HG03575 (cell line): ENCODE data around the gene POLR2I.
"Not testable (repeated sequence)": the region's sequence is repeated elsewhere in the genome, so short reads cannot be mapped to it uniquely, and the experiment has no call there.

Experiments
- ATAC-seq: cut with Tn5 transposase; IDR thresholded peaks from one replicate; pipeline ENCODE4 v1.9.1; 2021; ENCODE audit not compliant: unreplicated experiment, insufficient number of reproducible peaks, low FRiP score; ENCODE audit errors: extremely low read depth

Gene POLR2I

GRCh38 chr19:36136964-36137686, 22.4 kb upstream of the POLR2I start:
- ATAC-seq: no peak

GRCh38 chr19:36134867-36135266, 20.2 kb upstream of the POLR2I start:
- ATAC-seq: not testable (repeated sequence)

- not testable (repeated sequence) for ATAC-seq
These were observed 16.5 kb upstream of the POLR2I start for GRCh38 chr19:36131221-36131620.

GRCh38 chr19:36128392-36128736, 13.7 kb upstream of the POLR2I start:
- no peak for ATAC-seq

- ATAC-seq: no peak
These were observed 10.9 kb upstream of the POLR2I start for GRCh38 chr19:36125557-36125956.

GRCh38 chr19:36121486-36122124, 6.9 kb upstream of the POLR2I start:
- ATAC-seq: no peak

- no peak for ATAC-seq
These were observed 6.3 kb upstream of the POLR2I start for GRCh38 chr19:36120984-36121358.

GRCh38 chr19:36120092-36120983, 5.7 kb upstream of the POLR2I start:
- no peak for ATAC-seq

GRCh38 chr19:36116344-36116637, 1.6 kb upstream of the POLR2I start:
- no peak for ATAC-seq

GRCh38 chr19:36115453-36116343, 1.0 kb upstream of the POLR2I start, which contains the start of gene TBCB:
Gene TBCB (plus strand): TSS chr19:36115468. CDS start chr19:36115561, 93 bp downstream.
- no peak for ATAC-seq

GRCh38 chr19:36113894-36114720, 568 bp downstream of the POLR2I start:
- ATAC-seq: no peak

GRCh38 chr19:36113425-36113824, 1.2 kb downstream of the POLR2I start:
- no peak for ATAC-seq

- no peak for ATAC-seq
These were observed 2.0 kb downstream of the POLR2I start for GRCh38 chr19:36112678-36113077.

- ATAC-seq: no peak
These were observed 3.5 kb downstream of the POLR2I start for GRCh38 chr19:36111200-36111539.

GRCh38 chr19:36110487-36111199, 4.0 kb downstream of the POLR2I start, which contains the start of gene OVOL3:
Gene OVOL3 (plus strand): TSS chr19:36111143. CDS start chr19:36111203, 60 bp downstream.
- no peak for ATAC-seq

- ATAC-seq: no peak
These were observed 6.0 kb downstream of the POLR2I start for GRCh38 chr19:36108684-36109083.

GRCh38 chr19:36106991-36107390, 7.7 kb downstream of the POLR2I start:
- ATAC-seq: no peak

- ATAC-seq: no peak
These were observed 8.2 kb downstream of the POLR2I start for GRCh38 chr19:36106441-36106840.
